GM12872 (cell line): ENCODE measurements around the gene KCTD20.

ENCODE experiments used
- TF ChIP-seq, protein P1 (sequence below): IDR thresholded peaks from 3 replicates; pipeline ENCODE4 v1.5.1; 2011; ENCODE audit warnings: low read depth, mild to moderate bottlenecking, low read length, moderate library complexity; ENCODE audit not compliant: insufficient read depth

The KCTD20 gene

DNA sequence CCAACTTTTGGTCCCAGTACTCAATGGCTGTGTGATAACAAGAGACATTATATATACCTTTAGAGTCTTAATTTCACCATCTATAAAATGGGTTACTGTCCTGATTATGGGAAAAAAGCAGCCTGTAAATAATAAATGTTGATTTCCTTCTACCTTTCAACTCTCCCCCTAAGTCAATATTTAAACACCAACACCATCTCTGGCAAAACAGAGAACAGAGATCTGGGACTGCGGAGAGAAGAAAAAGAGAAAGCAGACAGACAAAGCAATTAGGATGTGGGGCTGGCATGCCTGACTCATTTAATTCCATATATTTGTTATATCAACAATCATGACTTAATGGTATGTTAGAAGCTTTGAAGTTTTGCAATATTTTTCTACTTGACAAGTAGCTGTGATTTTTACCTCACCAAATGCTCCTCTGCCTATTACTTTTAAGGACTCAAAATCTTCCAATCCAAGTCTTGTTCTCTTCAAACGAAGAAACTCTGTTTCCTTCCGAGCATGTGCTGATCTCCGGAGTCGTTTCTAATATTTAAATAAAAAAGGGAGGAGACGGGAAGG is 81.2 kb downstream of the KCTD20 start:
- TF ChIP-seq, protein P1, sequence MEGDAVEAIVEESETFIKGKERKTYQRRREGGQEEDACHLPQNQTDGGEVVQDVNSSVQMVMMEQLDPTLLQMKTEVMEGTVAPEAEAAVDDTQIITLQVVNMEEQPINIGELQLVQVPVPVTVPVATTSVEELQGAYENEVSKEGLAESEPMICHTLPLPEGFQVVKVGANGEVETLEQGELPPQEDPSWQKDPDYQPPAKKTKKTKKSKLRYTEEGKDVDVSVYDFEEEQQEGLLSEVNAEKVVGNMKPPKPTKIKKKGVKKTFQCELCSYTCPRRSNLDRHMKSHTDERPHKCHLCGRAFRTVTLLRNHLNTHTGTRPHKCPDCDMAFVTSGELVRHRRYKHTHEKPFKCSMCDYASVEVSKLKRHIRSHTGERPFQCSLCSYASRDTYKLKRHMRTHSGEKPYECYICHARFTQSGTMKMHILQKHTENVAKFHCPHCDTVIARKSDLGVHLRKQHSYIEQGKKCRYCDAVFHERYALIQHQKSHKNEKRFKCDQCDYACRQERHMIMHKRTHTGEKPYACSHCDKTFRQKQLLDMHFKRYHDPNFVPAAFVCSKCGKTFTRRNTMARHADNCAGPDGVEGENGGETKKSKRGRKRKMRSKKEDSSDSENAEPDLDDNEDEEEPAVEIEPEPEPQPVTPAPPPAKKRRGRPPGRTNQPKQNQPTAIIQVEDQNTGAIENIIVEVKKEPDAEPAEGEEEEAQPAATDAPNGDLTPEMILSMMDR, result no peak

DNA sequence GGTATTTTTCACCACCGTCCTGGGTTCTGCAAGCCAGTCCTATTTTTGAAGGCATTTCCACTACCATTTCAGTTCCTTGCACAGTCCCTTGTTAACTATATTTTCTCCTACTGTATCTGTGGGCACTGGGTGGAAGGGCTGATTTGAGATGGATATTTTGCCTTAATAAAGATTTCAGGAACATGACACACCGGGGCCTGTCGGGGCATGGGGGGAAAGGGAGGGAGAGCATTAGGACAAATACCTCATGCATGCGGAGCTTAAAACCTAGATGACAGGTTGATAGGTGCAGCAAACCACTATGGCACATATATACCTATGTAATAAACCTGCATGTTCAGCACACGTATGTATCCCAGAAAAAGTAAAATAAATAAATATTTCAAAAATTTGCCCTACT is 82.1 kb downstream of the KCTD20 start:
- TF ChIP-seq, protein P1, result no peak

DNA sequence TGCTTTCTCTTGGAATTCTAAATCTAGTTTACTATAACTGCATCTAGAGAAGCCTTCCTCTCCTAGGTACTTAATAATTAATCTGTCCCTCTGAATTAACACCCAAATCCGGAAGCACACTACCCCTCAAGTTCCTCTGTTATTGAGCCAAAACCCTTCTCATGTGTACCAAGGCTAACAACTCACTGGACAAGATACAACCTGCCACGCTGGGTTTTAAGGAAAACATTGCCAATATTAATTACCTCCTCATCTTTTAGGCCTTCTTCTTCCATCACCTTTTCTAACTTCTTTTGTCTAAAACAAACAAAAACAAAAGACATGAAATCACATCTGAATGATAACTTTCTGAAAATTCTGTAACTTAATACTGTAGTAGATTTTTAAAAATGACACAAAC is 82.5 kb downstream of the KCTD20 start:
- TF ChIP-seq, protein P1, result no peak

DNA sequence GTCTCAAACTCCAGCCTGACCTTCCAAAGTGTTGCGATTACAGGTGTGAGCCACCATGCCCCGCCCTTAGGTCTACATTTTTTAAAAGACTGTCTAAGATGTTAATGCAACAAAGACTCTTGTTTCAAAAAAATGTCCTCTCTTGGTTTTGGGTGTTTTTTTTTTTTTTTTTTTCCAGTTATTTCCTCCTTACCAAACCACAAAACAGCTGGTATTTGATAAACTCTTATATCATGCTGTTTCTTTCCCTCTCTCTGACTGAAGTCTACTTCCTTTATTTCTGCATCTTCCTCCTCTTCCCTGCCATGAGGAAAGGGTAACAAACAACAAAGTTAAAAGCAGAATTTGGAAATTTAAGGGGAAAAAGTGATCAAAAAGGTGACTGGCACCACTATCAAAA is 83.3 kb downstream of the KCTD20 start:
- TF ChIP-seq, protein P1, result no peak

DNA sequence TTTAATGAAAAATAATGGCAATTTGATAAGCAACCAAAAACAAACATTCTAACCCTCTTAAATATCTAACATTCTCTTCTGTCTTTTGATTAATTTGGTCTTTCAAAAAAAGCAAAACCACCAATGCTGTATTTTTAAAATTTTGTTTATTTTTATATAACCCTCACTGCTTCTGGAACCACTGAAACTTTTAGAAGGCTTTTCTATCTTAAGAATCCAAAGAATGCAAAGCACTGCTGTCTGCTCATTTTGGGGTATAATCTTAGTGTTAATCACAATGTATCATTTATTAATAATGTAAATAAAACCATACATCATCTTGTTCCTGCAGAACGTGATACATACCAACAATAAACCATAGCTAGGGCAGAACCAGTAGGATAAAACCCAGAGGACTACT is 90.5 kb downstream of the KCTD20 start:
- TF ChIP-seq, protein P1, result no peak

DNA sequence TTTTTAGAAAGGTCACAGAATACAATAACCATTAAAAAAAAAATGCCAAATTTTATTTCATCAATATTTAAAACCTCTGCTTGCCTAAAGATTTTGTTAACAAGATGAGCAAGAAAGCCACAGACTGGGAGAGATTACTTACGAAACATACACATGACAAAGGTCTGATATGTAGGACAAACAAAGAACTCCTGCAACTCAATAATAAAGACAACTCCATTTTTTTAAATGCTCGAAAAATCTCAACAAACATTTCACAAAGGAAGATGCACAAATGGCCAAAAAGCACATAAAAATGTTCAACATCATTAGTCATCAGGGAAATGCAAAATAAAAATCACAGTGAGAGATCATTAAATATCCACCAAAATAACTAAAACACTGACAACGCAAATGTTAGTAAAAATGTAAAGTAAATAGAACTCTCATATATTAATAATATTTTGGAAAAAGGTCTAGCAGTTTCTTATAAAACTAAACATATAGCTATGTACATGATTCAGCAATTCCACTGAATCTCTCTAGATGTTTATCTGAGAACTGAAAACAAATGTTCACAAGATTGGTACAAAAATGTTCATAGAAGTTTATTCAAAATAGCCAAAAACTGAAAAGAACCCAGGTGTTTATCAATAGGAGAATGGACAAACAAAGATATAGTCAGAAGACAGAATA is 94.2 kb downstream of the KCTD20 start:
- TF ChIP-seq, protein P1, result no peak

DNA sequence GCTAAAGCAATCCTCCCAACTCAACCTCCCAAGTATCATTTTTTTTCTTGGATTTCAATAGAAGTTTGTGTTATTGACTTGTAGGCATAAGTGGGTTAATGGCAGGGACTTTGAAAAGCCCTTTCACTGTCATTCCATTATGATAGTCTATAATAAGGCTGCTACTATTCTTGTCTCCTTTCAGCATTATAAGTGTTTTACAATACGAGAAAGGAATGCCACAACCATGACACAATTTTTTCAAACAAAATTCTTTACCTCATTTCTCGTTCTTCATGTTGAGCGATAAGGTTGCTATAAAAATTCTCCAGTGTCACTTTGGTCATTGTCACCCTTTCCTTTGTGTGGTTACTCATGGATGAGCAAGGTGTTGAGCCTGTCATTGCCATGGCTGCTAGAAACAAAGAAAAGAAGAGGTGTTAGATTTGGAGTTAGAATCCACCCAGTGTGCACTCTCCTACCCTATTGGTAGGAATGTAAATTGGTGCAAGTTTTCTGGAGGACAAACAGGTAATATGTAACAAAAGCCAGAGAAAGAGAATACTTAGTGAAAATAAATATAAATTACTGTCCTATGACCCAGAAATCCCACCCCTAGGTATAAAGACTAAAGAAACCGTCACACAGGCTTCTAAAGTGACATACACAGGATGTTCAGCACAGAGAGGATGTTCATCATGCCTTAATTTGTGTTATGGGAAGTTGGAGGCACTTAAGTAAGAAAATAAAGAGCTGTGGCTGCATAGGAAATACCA is 97.2 kb downstream of the KCTD20 start:
- TF ChIP-seq, protein P1, result no peak
